Transverse colon (tissue), 4 donors: ENCODE data around the gene PAX5. TPM values are rescaled to one million over a fixed set of nuclear protein-coding genes. Genes with fewer than 3 reads are reported as not detected.

Source experiments
- DNase-seq: peaks from one replicate; pipeline ENCODE4 v3.0.0-alpha.2; 2019
- H3K27ac ChIP-seq, 4 donors: fragments of 200-600 bp; sonication (generic); 2 replicates each; pipeline ENCODE4 v1.5.1; 2016 to 2018; ENCODE audit warnings: inconsistent platforms in 4 of 4
- H3K27me3 ChIP-seq: fragments of 200-600 bp; sonication (generic); 2 replicates; pipeline ENCODE4 v1.5.1; 2017; ENCODE audit warnings: inconsistent platforms
- H3K36me3 ChIP-seq, 4 donors: fragments of 200-600 bp; sonication (generic); 2 replicates each; pipeline ENCODE4 v1.5.1; 2017 to 2019; ENCODE audit warnings: inconsistent platforms in 4 of 4
- H3K4me1 ChIP-seq, 4 donors: fragments of 200-600 bp; sonication (generic); 2 replicates each; pipeline ENCODE4 v1.5.1; 2017 to 2020; ENCODE audit warnings: inconsistent platforms in 4 of 4
- H3K4me3 ChIP-seq, 4 donors: fragments of 200-600 bp; sonication (generic); 1 replicate in 1 of 4; 2 replicates in 3 of 4; pipeline versions ENCODE4 v1.5.1 to v1.6.1; 2017 to 2019; ENCODE audit warnings: inconsistent platforms in 4 of 4
- H3K9me3 ChIP-seq, 2 donors: fragments of 200-600 bp; sonication (generic); 2 replicates each; pipeline ENCODE4 v1.5.1; 2017 to 2019; ENCODE audit warnings: inconsistent platforms in 2 of 2
- EP300 ChIP-seq: sonication (generic); formaldehyde crosslinking; IDR thresholded peaks from one replicate; pipeline ENCODE4 v1.6.1; 2017; ENCODE audit warnings: antibody characterized with exemption, low read depth
- POLR2A ChIP-seq: fragments of 450-650 bp; IDR thresholded peaks from one replicate; pipeline ENCODE4 v1.6.1; 2016; ENCODE audit warnings: antibody characterized with exemption, mild to moderate bottlenecking, moderate library complexity
- POLR2AphosphoS5 ChIP-seq, 3 donors: sonication (generic); formaldehyde crosslinking; IDR thresholded peaks; one replicate each; pipeline ENCODE4 v1.6.1; 2016; ENCODE audit warnings: antibody characterized with exemption in 3 of 3
- WGBS, 2 donors: methylation state at CpG; one replicate each; pipeline ENCODE4 v1.1.5; 2018; ENCODE audit warnings: low coverage in 1 of 2; 5-methylcytosine and 5-hydroxymethylcytosine counted together
- in situ Hi-C, 4 donors: fragments of 200-750 bp; cut with MboI; loops; one replicate each; pipeline versions ENCODE4 v1.15.0 to v1.15.1; 2017; ENCODE audit warnings: low sequenced_read_pairs in 3 of 4, low pct_ligation_motif_present in 1 of 4, low pct_unique_long_range_greater_than_20kb in 1 of 4
- intact Hi-C: fragments of 100-400 bp; cut with DNase I; formaldehyde crosslinking; loops from one replicate; pipeline ENCODE4 v1.15.1; 2023; ENCODE audit warnings: low total_unique reads
- total RNA-seq, 4 donors: library from RNA; depleted of rRNA; stranded (reverse); fragments of >200 nt; gene quantifications; one replicate each; pipeline ENCODE4 v1.1.0, GENCODE V29; 2016
- TF ChIP-seq, protein P1 (sequence below), 5 experiments: fragments of 200-600 bp in 3 of 5; fragments of 450-650 bp in 2 of 5; sonication (generic) in 3 of 5; IDR thresholded peaks; 1 replicate in 2 of 5; 2 replicates in 3 of 5; pipeline ENCODE4 v1.5.1; 2016 to 2017; ENCODE audit warnings: antibody characterized with exemption in 5 of 5, inconsistent platforms in 3 of 5, mild to moderate bottlenecking in 2 of 5, moderate library complexity in 1 of 5

Gene PAX5
- total RNA-seq, 4 donors from 2014 or later = 2.4 to 3.7 TPM; not detected in 2

DNA sequence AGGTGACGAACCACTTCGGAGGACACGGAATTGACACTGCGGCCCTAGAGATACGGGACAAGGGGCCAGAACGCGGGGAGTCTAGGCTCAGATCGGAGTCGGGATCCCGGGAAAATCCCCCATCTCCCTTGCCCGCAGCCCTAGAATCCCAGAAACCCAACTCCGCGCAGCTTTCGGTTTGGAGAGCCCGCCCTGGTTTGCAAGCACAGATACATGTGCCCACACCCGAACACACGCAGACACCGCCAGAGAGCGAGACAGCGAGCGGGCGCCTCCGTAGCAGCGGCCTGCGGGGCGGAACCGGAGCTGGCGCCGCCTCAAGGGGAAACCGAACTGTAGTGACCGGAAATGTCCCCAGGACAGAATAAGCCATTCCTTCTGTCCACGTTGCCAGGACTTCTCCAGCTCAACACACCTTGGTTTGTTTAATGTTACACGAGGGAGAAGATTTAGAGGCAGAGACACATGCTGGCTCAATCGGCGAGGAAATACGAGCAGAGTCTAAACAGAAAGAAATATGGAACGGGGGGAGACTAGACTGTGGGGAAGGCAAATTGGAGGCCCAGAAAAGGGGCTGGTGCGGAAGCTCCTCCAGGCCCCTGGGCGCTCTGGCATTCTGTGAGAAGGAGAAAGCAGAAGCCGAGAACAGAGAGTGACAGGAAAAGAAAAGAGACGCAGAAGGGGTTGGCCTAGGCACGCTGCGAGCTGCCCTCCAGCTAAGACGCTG is 2.9 kb upstream of the PAX5 start:
- intact Hi-C loops = no loop called here
- H3K27ac ChIP-seq = peak overlapping the region in 3 of 4 donors; percentile 3 to 26 (median 9)
- TF ChIP-seq, protein P1, sequence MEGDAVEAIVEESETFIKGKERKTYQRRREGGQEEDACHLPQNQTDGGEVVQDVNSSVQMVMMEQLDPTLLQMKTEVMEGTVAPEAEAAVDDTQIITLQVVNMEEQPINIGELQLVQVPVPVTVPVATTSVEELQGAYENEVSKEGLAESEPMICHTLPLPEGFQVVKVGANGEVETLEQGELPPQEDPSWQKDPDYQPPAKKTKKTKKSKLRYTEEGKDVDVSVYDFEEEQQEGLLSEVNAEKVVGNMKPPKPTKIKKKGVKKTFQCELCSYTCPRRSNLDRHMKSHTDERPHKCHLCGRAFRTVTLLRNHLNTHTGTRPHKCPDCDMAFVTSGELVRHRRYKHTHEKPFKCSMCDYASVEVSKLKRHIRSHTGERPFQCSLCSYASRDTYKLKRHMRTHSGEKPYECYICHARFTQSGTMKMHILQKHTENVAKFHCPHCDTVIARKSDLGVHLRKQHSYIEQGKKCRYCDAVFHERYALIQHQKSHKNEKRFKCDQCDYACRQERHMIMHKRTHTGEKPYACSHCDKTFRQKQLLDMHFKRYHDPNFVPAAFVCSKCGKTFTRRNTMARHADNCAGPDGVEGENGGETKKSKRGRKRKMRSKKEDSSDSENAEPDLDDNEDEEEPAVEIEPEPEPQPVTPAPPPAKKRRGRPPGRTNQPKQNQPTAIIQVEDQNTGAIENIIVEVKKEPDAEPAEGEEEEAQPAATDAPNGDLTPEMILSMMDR (IDR thresholded peaks at IDR 0.05) = peak in 1 of 5 experiments; percentile 3
- no peak for TF ChIP-seq EP300
- peak in 2 of 3 donors; percentile 10 to 23 for TF ChIP-seq POLR2AphosphoS5 (IDR thresholded peaks at IDR 0.05)
- TF ChIP-seq POLR2A = peak; percentile 19

DNA sequence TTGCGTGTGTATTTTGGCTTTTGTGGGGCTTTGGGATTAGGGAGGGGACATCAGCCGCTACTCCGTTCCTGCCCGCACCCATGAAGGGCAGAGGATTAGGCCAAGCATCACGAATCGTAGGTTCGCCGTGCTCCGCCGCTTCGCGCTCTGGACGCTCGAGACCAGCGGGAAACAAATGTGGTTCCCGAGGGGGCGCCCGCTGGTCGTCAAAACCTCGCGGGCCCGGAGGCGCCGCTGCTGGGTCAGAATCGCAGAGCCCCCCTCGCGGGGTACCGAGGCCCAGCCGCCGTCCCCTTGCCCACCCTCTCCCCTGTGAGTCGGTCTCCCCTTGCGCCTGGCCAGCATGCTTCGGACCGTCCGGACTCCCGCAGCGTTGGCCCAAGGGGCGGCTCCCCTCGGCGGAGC is 2.3 kb upstream of the PAX5 start:
- H3K4me3 ChIP-seq = peak overlapping the region; percentile 18 to 52 (median 32)
- intact Hi-C loops = no loop called here

More for the DNA sequence above, 2.9 kb upstream of the PAX5 start:
- Histone ChIP-seq H3K4me3 (peak overlapping the region; percentile 18 to 52 (median 32)), H3K9me3 (no peaks in the 10 kb centered on the region), H3K36me3 (no peaks in the 10 kb centered on the region), H3K4me1 (peaks cover 16 to 42% (median 38%) of the 10 kb centered on the region in 4 donors), H3K27me3 (peaks cover 100% of the 10 kb centered on the region)
- peak; percentile 65 for DNase-seq
- 1% methylated on average over 11 to 41 of the region's 44 CpGs for WGBS, 2 donors
- in situ Hi-C loops = no loop called here

DNA sequence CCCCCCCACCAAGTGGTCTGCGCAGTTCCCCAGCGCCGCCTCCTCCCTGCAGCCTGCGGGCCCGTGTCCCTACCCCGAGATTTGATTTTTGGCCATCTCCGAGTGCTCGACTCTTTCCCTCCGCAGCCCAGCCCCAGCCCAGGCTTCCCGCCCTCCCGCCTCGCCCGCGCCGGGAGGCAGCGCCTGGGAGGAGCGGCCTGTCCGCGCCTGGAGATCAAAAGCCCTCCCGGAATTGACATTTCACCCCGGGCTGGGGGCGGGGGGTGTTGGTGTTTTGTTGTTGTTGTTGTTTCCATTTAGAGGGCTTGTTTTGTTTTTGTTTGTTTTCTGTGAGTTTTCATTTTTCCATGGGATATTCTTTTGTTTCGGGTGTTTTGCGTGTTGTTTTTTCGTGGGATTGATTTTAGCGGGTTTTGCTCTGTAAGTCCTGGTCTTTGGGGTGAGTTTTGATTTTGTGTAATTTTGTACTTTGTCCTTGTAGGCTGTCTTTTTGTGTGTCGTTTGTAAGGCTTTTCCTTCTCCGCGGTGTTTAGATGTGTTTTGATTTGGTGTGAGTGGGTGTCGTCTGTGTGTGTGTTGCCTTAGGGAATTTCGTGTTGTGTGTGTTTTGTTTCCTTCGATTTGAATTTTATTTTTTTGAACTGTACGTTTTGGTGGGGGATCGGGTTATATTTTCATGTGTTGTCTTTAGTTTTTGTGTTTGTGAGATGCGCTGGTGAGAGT is 1.7 kb upstream of the PAX5 start:
- no peak for DNase-seq
- TF ChIP-seq, protein P1 (IDR thresholded peaks at IDR 0.05) = no peak
- TF ChIP-seq POLR2AphosphoS5 (IDR thresholded peaks at IDR 0.05) (peak in 1 of 3 donors; percentile 10), EP300 (no peak), POLR2A (no peak)
- Histone ChIP-seq H3K9me3 (no peaks in the 10 kb centered on the region), H3K4me1 (peaks cover 16 to 42% (median 38%) of the 10 kb centered on the region in 4 donors), H3K27me3 (peaks cover 100% of the 10 kb centered on the region), H3K36me3 (no peaks in the 10 kb centered on the region), H3K27ac (peak overlapping the region in 1 of 4 donors; percentile 23), H3K4me3 (peak overlapping the region in 1 of 4 donors; percentile 52)
- in situ Hi-C loops = no loop called here
- WGBS, 2 donors = 9 to 13% methylated on average over 11 to 35 of the region's 35 CpGs
- intact Hi-C loops = no loop called here

More for the DNA sequence above, 2.3 kb upstream of the PAX5 start:
- 1 to 21% methylated on average over 3 to 40 of the region's 40 CpGs for WGBS, 2 donors
- peak overlapping the region in 3 of 4 donors; percentile 3 to 26 (median 9) for H3K27ac ChIP-seq
- TF ChIP-seq POLR2A = no peak
- TF ChIP-seq EP300 = no peak
- no peak for TF ChIP-seq POLR2AphosphoS5 (IDR thresholded peaks at IDR 0.05)
- TF ChIP-seq, protein P1 (IDR thresholded peaks at IDR 0.05) = no peak
- H3K36me3 ChIP-seq = no peaks in the 10 kb centered on the region
- in situ Hi-C loops = no loop called here
- H3K27me3 ChIP-seq = peaks cover 100% of the 10 kb centered on the region
- H3K9me3 ChIP-seq = no peaks in the 10 kb centered on the region
- H3K4me1 ChIP-seq = peaks cover 16 to 42% (median 38%) of the 10 kb centered on the region in 4 donors
- peak; percentile 34 for DNase-seq
